Activated CD4-positive, alpha-beta T cell treated with anti-CD3 and anti-CD28 coated beads, Interleukin-2, amount 10 ng/mL, durations not matched to agents 7 days and 5 days (primary cell): ENCODE measurements around the gene KITLG. TPM values are rescaled to one million over a fixed set of nuclear protein-coding genes. Genes with fewer than 3 reads are reported as not detected.

Experiments used
- CTCF ChIA-PET: fragments of 350-600 bp; sonication (Branson Sonifier 250); formaldehyde crosslinking; loops from one replicate; lab custom pipeline; 2021; ENCODE audit warnings: antibody characterized with exemption; lab: Charles Lee
- POLR2A ChIA-PET: fragments of 350-600 bp; sonication (Branson Sonifier 250); formaldehyde crosslinking; loops from one replicate; lab custom pipeline; 2021; ENCODE audit warnings: antibody characterized with exemption; lab: Charles Lee
- DNase-seq: peaks from one replicate; pipeline ENCODE4 v3.0.0-alpha.2; 2020
- H3K27ac Mint-ChIP-seq: one replicate; pipeline ENCODE4 v1.8.0; 2021; ENCODE audit warnings: mild to moderate bottlenecking, moderate library complexity, mixed read lengths
- H3K27me3 Mint-ChIP-seq: one replicate; pipeline ENCODE4 v1.8.0; 2021; ENCODE audit warnings: mixed read lengths
- H3K36me3 Mint-ChIP-seq: one replicate; pipeline ENCODE4 v1.8.0; 2021; ENCODE audit warnings: low read depth, mixed read lengths
- H3K4me1 Mint-ChIP-seq: one replicate; pipeline ENCODE4 v1.8.0; 2021; ENCODE audit warnings: mixed read lengths
- H3K4me3 Mint-ChIP-seq: one replicate; pipeline ENCODE4 v1.8.0; 2021; ENCODE audit warnings: mild to moderate bottlenecking, moderate library complexity, mixed read lengths
- H3K9me3 Mint-ChIP-seq: one replicate; pipeline ENCODE4 v1.8.0; 2021; ENCODE audit warnings: mixed read lengths
- total RNA-seq, 2 experiments: library from RNA; stranded (reverse); gene quantifications; one replicate each; pipeline ENCODE4 v1.2.3, GENCODE V29; 2021

Gene KITLG
- total RNA-seq, 2 experiments from 2014 or later: 0.12 TPM; not detected in 1

DNA sequence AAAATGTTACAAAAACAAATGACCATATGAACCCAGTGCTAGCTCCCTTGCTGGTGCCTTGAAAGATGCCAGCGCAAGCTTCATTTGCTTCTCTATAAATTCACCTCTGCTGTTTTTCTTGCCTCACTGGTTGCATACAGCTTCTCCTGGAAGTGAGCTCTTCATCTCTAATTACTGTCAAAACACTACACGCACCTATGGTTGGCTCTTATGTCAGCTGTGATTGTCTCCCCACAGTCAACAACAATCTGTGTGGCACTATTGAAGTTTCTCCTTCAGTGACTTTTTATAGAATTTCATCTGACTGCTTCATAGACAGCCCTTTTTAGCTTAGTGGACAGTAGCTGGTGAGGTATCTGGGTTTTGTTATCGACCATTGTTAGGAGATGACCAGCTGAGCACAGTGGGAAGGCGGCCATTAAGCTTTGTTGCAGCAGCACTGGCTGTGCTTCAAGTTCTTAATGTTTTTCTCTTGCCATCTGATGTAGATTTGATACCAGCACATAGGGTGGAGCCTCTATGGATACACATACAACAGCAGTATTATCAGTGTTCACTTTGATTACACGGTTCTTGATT, 131.8 kb downstream of the KITLG start:
- H3K27me3 Mint-ChIP-seq: no peaks in the 10 kb centered on the region
- H3K9me3 Mint-ChIP-seq: no peaks in the 10 kb centered on the region
- H3K4me3 Mint-ChIP-seq: no peak overlapping the region
- H3K27ac Mint-ChIP-seq: no peak overlapping the region
- CTCF ChIA-PET: no interaction called here
- no peak for DNase-seq
- no peaks in the 10 kb centered on the region for H3K36me3 Mint-ChIP-seq
- POLR2A ChIA-PET: no interaction called here
- no peaks in the 10 kb centered on the region for H3K4me1 Mint-ChIP-seq

DNA sequence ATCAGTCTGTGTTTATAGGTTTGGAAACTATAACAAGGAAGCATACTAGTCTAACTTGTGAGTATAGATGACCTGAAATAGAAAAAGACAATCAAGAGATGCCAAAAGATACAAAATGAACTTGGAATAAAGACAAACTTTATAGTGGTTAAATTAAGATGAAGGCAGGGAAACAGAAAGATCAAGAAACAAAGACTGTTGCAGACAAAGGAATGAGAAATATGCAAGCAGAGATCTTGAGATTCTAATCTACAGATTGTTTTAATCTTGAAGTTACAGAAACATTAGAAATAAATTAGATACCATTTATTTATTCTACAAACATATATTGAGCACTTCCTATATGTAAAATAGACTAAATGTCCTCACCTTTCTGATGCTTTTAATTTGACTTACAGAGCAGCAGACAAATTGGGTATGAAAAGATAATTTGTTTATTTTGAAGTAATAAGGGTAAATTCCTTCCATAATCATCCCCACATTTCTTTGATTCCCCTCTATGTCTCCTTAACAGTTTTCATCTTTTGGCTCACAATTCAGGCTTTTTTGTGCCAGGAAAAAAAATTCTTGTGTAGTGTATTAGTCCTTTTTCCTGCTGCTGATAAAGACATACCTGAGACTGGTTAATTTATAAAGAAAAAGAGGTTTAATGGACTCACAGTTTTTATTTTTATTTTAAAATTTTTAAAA, 134.4 kb downstream of the KITLG start:
- no peaks in the 10 kb centered on the region for H3K36me3 Mint-ChIP-seq
- no peaks in the 10 kb centered on the region for H3K27me3 Mint-ChIP-seq
- H3K4me3 Mint-ChIP-seq: no peak overlapping the region
- POLR2A ChIA-PET: no interaction called here
- no peak overlapping the region for H3K27ac Mint-ChIP-seq
- H3K9me3 Mint-ChIP-seq: no peaks in the 10 kb centered on the region
- H3K4me1 Mint-ChIP-seq: no peaks in the 10 kb centered on the region
- CTCF ChIA-PET: no interaction called here
- no peak for DNase-seq

- no peak for DNase-seq
- Mint-ChIP-seq H3K27me3 (no peaks in the 10 kb centered on the region), H3K27ac (no peak overlapping the region), H3K4me1 (no peaks in the 10 kb centered on the region), H3K36me3 (no peaks in the 10 kb centered on the region), H3K9me3 (no peaks in the 10 kb centered on the region), H3K4me3 (no peak overlapping the region)
- POLR2A ChIA-PET: no interaction called here
- CTCF ChIA-PET: no interaction called here
Measured at GRCh38 chr12:88444481-88444880, 135.8 kb downstream of the KITLG start.
